Measurements from ENCODE around the gene CASR. TPM values are rescaled to one million over a fixed set of nuclear protein-coding genes. Genes with fewer than 3 reads are reported as not detected.
A peak's percentile ranks its signal among the peaks of the same experiment; 100 is the strongest.

CASR gene
- total RNA-seq, 4 donors from 2014 or later = under 0.01 to 0.19 TPM; not detected in 2

DNA sequence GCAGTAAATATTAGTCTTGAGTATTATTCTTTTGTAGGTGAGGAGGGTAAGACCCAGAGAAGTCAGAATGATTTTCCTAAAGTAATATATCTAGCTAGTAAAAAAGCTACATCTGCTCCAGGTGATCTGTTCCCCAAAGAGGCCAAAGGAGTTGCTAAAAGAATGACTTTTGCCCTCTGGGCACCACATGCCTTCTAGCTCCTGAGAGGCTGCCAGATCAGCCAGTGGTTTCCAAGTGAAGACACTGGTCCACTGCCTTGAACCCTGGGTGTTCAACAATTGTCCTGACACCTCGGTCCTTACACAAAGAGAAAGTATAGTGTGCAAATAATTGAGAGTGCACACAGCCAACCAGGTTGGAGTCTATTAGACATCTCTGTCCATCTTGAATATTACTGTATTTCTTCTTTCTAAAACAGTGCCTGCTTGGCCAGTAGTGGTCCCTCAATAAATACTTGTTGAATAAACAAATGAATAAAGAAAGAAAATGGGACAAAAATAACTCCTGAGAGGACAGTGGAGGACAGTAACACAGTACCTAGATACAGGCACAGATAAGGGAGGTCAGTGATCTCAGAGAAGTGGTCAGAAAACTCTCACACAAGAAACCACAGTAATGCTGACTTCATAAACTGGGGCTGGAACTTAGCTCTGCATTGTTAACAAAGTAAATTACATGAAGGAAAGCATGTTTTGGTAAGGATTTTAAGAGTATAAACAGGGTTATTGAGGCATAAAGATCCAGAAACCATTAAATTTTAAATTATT lies 85.0 kb downstream of the CASR start:
- Histone ChIP-seq H3K27me3 (no peaks in the 10 kb centered on the region), H3K36me3 (no peaks in the 10 kb centered on the region), H3K9me3 (no peaks in the 10 kb centered on the region), H3K27ac (replicated peaks in 1 of 4) (no peak overlapping the region), H3K4me1 (no peaks in the 10 kb centered on the region), H3K4me3 (no peak overlapping the region)
- TF ChIP-seq POLR2AphosphoS5 (IDR thresholded peaks at IDR 0.05) (no peak), EP300 (IDR thresholded peaks at IDR 0.05) (no peak), POLR2A (IDR thresholded peaks at IDR 0.05; ENCODE audit: low read depth) (no peak)
- TF ChIP-seq, protein P1, sequence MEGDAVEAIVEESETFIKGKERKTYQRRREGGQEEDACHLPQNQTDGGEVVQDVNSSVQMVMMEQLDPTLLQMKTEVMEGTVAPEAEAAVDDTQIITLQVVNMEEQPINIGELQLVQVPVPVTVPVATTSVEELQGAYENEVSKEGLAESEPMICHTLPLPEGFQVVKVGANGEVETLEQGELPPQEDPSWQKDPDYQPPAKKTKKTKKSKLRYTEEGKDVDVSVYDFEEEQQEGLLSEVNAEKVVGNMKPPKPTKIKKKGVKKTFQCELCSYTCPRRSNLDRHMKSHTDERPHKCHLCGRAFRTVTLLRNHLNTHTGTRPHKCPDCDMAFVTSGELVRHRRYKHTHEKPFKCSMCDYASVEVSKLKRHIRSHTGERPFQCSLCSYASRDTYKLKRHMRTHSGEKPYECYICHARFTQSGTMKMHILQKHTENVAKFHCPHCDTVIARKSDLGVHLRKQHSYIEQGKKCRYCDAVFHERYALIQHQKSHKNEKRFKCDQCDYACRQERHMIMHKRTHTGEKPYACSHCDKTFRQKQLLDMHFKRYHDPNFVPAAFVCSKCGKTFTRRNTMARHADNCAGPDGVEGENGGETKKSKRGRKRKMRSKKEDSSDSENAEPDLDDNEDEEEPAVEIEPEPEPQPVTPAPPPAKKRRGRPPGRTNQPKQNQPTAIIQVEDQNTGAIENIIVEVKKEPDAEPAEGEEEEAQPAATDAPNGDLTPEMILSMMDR (IDR thresholded peaks at IDR 0.05) = no peak
- WGBS = 88% methylated on average over 1 of the region's 1 CpG
- peak; percentile 66 for DNase-seq (ENCODE audit: extremely low spot score)
- intact Hi-C loops (cut with DNase I) = no loop called here

DNA sequence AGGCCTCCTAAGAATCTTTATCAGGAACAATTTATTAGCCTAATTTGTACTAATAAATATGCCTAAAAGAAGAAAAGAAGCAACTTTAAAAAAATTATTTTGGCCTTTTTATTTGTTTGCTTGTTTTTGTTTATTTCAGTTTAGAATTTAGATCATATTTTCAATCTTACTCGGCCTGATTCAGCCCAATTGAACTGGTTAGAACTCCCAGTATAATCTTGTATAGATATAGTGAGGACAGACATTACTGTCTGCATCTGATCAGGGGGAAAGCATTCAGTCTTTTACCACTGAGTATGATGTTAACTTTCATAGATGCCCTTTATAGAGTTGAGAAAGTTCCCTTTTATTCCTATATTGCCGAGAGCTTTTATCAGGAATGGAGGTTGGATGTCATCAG lies 85.6 kb downstream of the CASR start:
- no peak overlapping the region for H3K4me3 ChIP-seq
- DNase-seq (ENCODE audit: extremely low spot score) = no peak
- TF ChIP-seq POLR2A (IDR thresholded peaks at IDR 0.05; ENCODE audit: low read depth) (no peak), EP300 (IDR thresholded peaks at IDR 0.05) (no peak), POLR2AphosphoS5 (IDR thresholded peaks at IDR 0.05) (no peak)
- TF ChIP-seq, protein P1 (IDR thresholded peaks at IDR 0.05) = no peak
- no peaks in the 10 kb centered on the region for H3K36me3 ChIP-seq
- no peaks in the 10 kb centered on the region for H3K27me3 ChIP-seq
- no peaks in the 10 kb centered on the region for H3K4me1 ChIP-seq
- H3K9me3 ChIP-seq = no peaks in the 10 kb centered on the region
- intact Hi-C loops (cut with DNase I) = no loop called here
- 83% methylated on average over 2 of the region's 2 CpGs for WGBS
- H3K27ac ChIP-seq (replicated peaks in 1 of 4) = no peak overlapping the region

DNA sequence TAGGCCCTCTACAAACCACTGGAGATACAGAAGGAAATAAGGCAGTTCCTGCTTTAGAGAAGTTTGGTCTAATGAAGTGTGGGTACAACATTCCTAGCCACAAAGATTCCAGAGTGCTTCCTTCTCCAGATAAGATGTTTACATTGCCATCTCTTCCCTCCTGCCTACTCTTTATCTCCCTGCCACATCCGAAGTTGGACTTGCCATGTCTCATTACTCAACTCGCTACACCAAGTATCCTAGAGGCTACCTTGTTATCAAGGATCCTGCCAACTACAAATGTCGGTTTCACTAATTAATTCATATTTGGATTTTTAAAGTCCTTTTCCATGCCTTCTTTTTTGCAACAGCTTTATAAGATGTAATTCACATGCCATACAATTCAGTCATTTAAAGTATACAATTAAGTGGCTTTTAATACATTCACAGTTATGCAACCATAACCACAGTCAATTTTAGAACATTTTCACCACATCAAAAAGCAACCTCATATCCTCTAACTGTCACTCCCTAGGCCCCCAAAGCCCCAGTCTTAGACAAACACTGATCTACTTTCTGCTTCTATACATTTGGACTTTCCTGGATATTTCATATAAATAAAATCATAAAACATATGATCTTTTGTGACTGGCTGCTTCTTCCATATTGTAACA lies 87.9 kb downstream of the CASR start:
- Histone ChIP-seq H3K4me1 (no peaks in the 10 kb centered on the region), H3K27ac (replicated peaks in 1 of 4) (no peak overlapping the region), H3K27me3 (no peaks in the 10 kb centered on the region), H3K4me3 (no peak overlapping the region), H3K9me3 (no peaks in the 10 kb centered on the region), H3K36me3 (no peaks in the 10 kb centered on the region)
- DNase-seq (ENCODE audit: extremely low spot score) = peak; percentile 17
- WGBS = 74% methylated on average over 3 of the region's 3 CpGs
- TF ChIP-seq POLR2AphosphoS5 (IDR thresholded peaks at IDR 0.05) (no peak), EP300 (IDR thresholded peaks at IDR 0.05) (no peak), POLR2A (IDR thresholded peaks at IDR 0.05; ENCODE audit: low read depth) (no peak)
- TF ChIP-seq, protein P1 (IDR thresholded peaks at IDR 0.05) = no peak
- intact Hi-C loops (cut with DNase I) = no loop called here

DNA sequence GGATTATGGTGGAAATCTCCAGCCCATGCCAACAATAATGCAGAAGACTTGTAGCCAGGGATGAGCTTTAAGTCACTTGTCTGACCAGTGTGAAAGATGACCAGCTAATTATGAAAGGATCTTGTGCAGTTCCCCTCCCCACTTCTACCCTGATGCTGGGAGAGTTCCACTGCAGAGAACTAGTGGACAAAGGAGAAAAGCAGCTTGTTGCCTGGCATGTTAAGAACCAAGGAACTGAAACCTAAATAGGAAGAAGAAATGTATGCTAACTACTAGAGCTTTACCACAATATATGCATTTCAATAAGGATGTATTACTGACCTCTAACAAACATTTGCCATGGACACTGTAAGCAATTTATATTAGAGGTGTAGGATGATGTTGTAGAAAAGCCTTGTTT lies 89.4 kb downstream of the CASR start:
- H3K36me3 ChIP-seq = no peaks in the 10 kb centered on the region
- H3K9me3 ChIP-seq = no peaks in the 10 kb centered on the region
- intact Hi-C loops (cut with DNase I) = no loop called here
- DNase-seq (ENCODE audit: extremely low spot score) = peak; percentile 12
- TF ChIP-seq POLR2A (IDR thresholded peaks at IDR 0.05; ENCODE audit: low read depth) (no peak), EP300 (IDR thresholded peaks at IDR 0.05) (no peak), POLR2AphosphoS5 (IDR thresholded peaks at IDR 0.05) (no peak)
- TF ChIP-seq, protein P1 (IDR thresholded peaks at IDR 0.05) = no peak
- H3K27ac ChIP-seq (replicated peaks in 1 of 4) = no peak overlapping the region
- H3K27me3 ChIP-seq = no peaks in the 10 kb centered on the region
- no peaks in the 10 kb centered on the region for H3K4me1 ChIP-seq
- no peak overlapping the region for H3K4me3 ChIP-seq
